H1 (cell line): Measurements from ENCODE around the gene DAND5. TPM values are rescaled to one million over a fixed set of nuclear protein-coding genes. Genes with fewer than 3 reads are reported as not detected.

Source experiments
- CTCF ChIA-PET: fragments of 300-600 bp; sonication (Branson Sonifier 250); formaldehyde crosslinking; loops from one replicate; lab custom pipeline; 2021; ENCODE audit not compliant: partially characterized antibody; lab: Charles Lee
- POLR2A ChIA-PET: fragments of 300-600 bp; sonication (Branson Sonifier 250); formaldehyde crosslinking; loops from one replicate; lab custom pipeline; 2021; ENCODE audit warnings: inconsistent platforms; ENCODE audit not compliant: partially characterized antibody; lab: Charles Lee
- DNase-seq, 2 experiments: peaks; one replicate each; pipeline versions ENCODE4 v3.0.0 to v3.0.0-alpha.2; 2010 to 2022; ENCODE audit warnings: low spot score in 2 of 2, low read depth in 1 of 2, mixed read lengths in 1 of 2
- FAIRE-seq: peaks from 2 replicates; lab custom pipeline; 2011; peaks lifted over from hg19 to GRCh38; lab: Jason Lieb, UNC
- H2AFZ ChIP-seq: 2 replicates; pipeline ENCODE4 v1.8.1; 2012; ENCODE audit warnings: low read length, inconsistent platforms
- H2AK5ac ChIP-seq: 2 replicates; pipeline ENCODE4 v1.6.1; 2013; ENCODE audit warnings: low read depth, low read length
- H2BK120ac ChIP-seq: replicated peaks from 2 replicates; pipeline ENCODE3; 2013; ENCODE audit warnings: low read depth, low read length, inconsistent platforms
- H2BK12ac ChIP-seq: 2 replicates; pipeline ENCODE4 v1.6.1; 2013; ENCODE audit warnings: low read depth, low read length
- H2BK15ac ChIP-seq: 2 replicates; pipeline ENCODE4 v1.6.1; 2013; ENCODE audit warnings: low read length
- H2BK20ac ChIP-seq: 2 replicates; pipeline ENCODE4 v1.6.1; 2013; ENCODE audit warnings: low read length
- H2BK5ac ChIP-seq: 2 replicates; pipeline ENCODE4 v1.6.1; 2013; ENCODE audit warnings: low read depth, low read length
- H3K14ac ChIP-seq: 2 replicates; pipeline ENCODE4 v1.6.1; 2013; ENCODE audit warnings: inconsistent platforms; ENCODE audit not compliant: insufficient read length
- H3K18ac ChIP-seq: 2 replicates; pipeline ENCODE4 v1.6.1; 2013; ENCODE audit warnings: low read length; ENCODE audit errors: extremely low read depth
- H3K23ac ChIP-seq: 2 replicates; pipeline ENCODE4 v1.6.1; 2013; ENCODE audit warnings: inconsistent platforms; ENCODE audit not compliant: insufficient read length
- H3K23me2 ChIP-seq: 2 replicates; pipeline ENCODE4 v1.6.1; 2013; ENCODE audit warnings: low read depth, low read length
- H3K27ac ChIP-seq: 2 replicates; pipeline ENCODE4 v1.6.1; 2011; ENCODE audit warnings: low read depth, low read length, inconsistent platforms
- H3K27me3 ChIP-seq, 4 experiments: replicated peaks in 1 of 4; 1 replicate in 1 of 4; 2 replicates in 3 of 4; pipeline versions ENCODE4 v1.6.1 to v1.8.1; 2011 to 2013; ENCODE audit warnings: low read length in 3 of 4, mild to moderate bottlenecking in 3 of 4, inconsistent platforms in 2 of 4, mixed read lengths in 2 of 4, moderate library complexity in 1 of 4; ENCODE audit not compliant: control insufficient read depth in 3 of 4, insufficient read depth in 3 of 4; ENCODE audit errors: extremely low read depth in 1 of 4
- H3K36me3 ChIP-seq, 4 experiments: 2 replicates each; pipeline versions ENCODE4 v1.6.1 to v1.8.1; 2011 to 2013; ENCODE audit warnings: mild to moderate bottlenecking in 4 of 4, low read length in 3 of 4, moderate library complexity in 2 of 4, control low read depth in 1 of 4, inconsistent platforms in 1 of 4; ENCODE audit not compliant: insufficient read depth in 4 of 4, control insufficient read depth in 2 of 4
- H3K4ac ChIP-seq: replicated peaks from 2 replicates; pipeline ENCODE3; 2013; ENCODE audit warnings: low read length, low read depth, mixed read lengths, inconsistent platforms; ENCODE audit not compliant: insufficient read length
- H3K4me1 ChIP-seq, 4 experiments: replicated peaks in 1 of 4; 1 replicate in 1 of 4; 2 replicates in 3 of 4; pipeline versions ENCODE4 v1.6.1 to v1.8.1; 2011 to 2013; ENCODE audit warnings: low read length in 3 of 4, inconsistent platforms in 2 of 4, mixed read lengths in 1 of 4; ENCODE audit not compliant: insufficient read depth in 4 of 4, control insufficient read depth in 3 of 4
- H3K4me2 ChIP-seq, 2 experiments: 2 replicates each; pipeline versions ENCODE4 v1.6.1 to v1.8.1; 2011 to 2013; ENCODE audit warnings: low read depth in 2 of 2, low read length in 2 of 2, control low read depth in 1 of 2, inconsistent platforms in 1 of 2, mild to moderate bottlenecking in 1 of 2; ENCODE audit not compliant: insufficient read depth in 1 of 2
- H3K4me3 ChIP-seq, 4 experiments: fragments of 200-600, 300-600 bp in 1 of 4; sonication (generic), shearing (Covaris generic), sonication (Bioruptor Twin) in 1 of 4; 2 replicates each; pipeline versions ENCODE4 v1.5.1 to v1.8.1; 2011 to 2016; ENCODE audit warnings: low read length in 4 of 4, low read depth in 3 of 4, control low read depth in 2 of 4, inconsistent platforms in 2 of 4, mild to moderate bottlenecking in 2 of 4, mixed read lengths in 1 of 4, moderate library complexity in 1 of 4; ENCODE audit not compliant: insufficient read depth in 2 of 4; ENCODE audit errors: extremely low read depth in 1 of 4
- H3K56ac ChIP-seq: replicated peaks from 2 replicates; pipeline ENCODE3; 2013; ENCODE audit warnings: low read depth, mild to moderate bottlenecking, mixed read lengths, low read length, inconsistent platforms; ENCODE audit not compliant: insufficient read length
- H3K79me1 ChIP-seq: 2 replicates; pipeline ENCODE4 v1.6.1; 2013; ENCODE audit warnings: low read depth, low read length, control low read depth
- H3K79me2 ChIP-seq, 2 experiments: 2 replicates each; pipeline versions ENCODE4 v1.6.1 to v1.8.1; 2012 to 2013; ENCODE audit warnings: low read length in 2 of 2, mild to moderate bottlenecking in 2 of 2, inconsistent platforms in 1 of 2; ENCODE audit not compliant: insufficient read depth in 2 of 2, control insufficient read depth in 1 of 2
- H3K9ac ChIP-seq, 4 experiments: replicated peaks in 1 of 4; 1 replicate in 1 of 4; 2 replicates in 3 of 4; pipeline versions ENCODE4 v1.6.1 to v1.8.1; 2011 to 2013; ENCODE audit warnings: low read depth in 3 of 4, low read length in 3 of 4, control low read depth in 2 of 4, mild to moderate bottlenecking in 2 of 4, moderate library complexity in 2 of 4, inconsistent platforms in 1 of 4; ENCODE audit errors: extremely low read depth in 1 of 4
- H3K9me3 ChIP-seq, 2 experiments: 2 replicates each; pipeline versions ENCODE4 v1.6.1 to v1.8.1; 2012 to 2013; ENCODE audit warnings: mild to moderate bottlenecking in 2 of 2, moderate library complexity in 2 of 2, control low read depth in 1 of 2, inconsistent platforms in 1 of 2, low read depth in 1 of 2, low read length in 1 of 2, mixed read lengths in 1 of 2; ENCODE audit not compliant: insufficient read depth in 2 of 2
- H4K20me1 ChIP-seq, 2 experiments: replicated peaks in 1 of 2; 2 replicates each; pipeline versions ENCODE3 to v1.8.1; 2011 to 2013; ENCODE audit warnings: inconsistent platforms in 2 of 2, low read length in 2 of 2, mild to moderate bottlenecking in 1 of 2; ENCODE audit not compliant: insufficient read depth in 2 of 2, control insufficient read depth in 1 of 2
- H4K5ac ChIP-seq: 2 replicates; pipeline ENCODE4 v1.6.1; 2013; ENCODE audit warnings: low read length, low read depth, mixed read lengths, inconsistent platforms; ENCODE audit not compliant: insufficient read length
- H4K8ac ChIP-seq: 2 replicates; pipeline ENCODE4 v1.8.0; 2013; ENCODE audit warnings: mild to moderate bottlenecking, moderate library complexity, low read length, inconsistent platforms; ENCODE audit not compliant: insufficient read depth; ENCODE audit errors: extremely low read depth
- H4K91ac ChIP-seq: replicated peaks from 2 replicates; pipeline ENCODE3; 2013; ENCODE audit warnings: low read length, mixed read lengths, inconsistent platforms; ENCODE audit not compliant: insufficient read length
- ATF3 ChIP-seq: IDR thresholded peaks from 2 replicates; pipeline ENCODE4 v1.6.1; 2011; ENCODE audit warnings: low read depth, mild to moderate bottlenecking, low read length; ENCODE audit not compliant: insufficient read depth
- CEBPB ChIP-seq: IDR thresholded peaks from 2 replicates; pipeline ENCODE4 v1.6.1; 2012; ENCODE audit warnings: low read depth, low read length
- CTBP2 ChIP-seq: IDR thresholded peaks from 2 replicates; pipeline ENCODE4 v1.7.0; 2011; ENCODE audit warnings: borderline replicate concordance, mild to moderate bottlenecking, moderate library complexity, mixed read lengths, low read length; ENCODE audit not compliant: insufficient read depth, insufficient read length
- E2F6 ChIP-seq: IDR thresholded peaks from 2 replicates; pipeline ENCODE4 v1.6.1; 2012; ENCODE audit warnings: inconsistent platforms
- JUN ChIP-seq: IDR thresholded peaks from 2 replicates; pipeline ENCODE4 v1.6.1; 2011; ENCODE audit warnings: low read depth, mild to moderate bottlenecking, improper control_type of control experiment, low read length
- KDM1A ChIP-seq: fragments of 200-600, 300-600 bp; sonication (generic); IDR thresholded peaks from 2 replicates; pipeline ENCODE4 v1.7.1; 2016; ENCODE audit warnings: mild to moderate bottlenecking, low read length, borderline replicate concordance
- MAX ChIP-seq: IDR thresholded peaks from 2 replicates; pipeline ENCODE4 v1.6.1; 2012; ENCODE audit warnings: inconsistent platforms
- RBBP5 ChIP-seq: IDR thresholded peaks from 2 replicates; pipeline ENCODE4 v1.7.1; 2012; ENCODE audit warnings: low read depth, mild to moderate bottlenecking, inconsistent platforms, low read length, moderate library complexity, borderline replicate concordance
- SIN3A ChIP-seq, 2 experiments: IDR thresholded peaks in 1 of 2; conservative IDR thresholded peaks in 1 of 2; 2 replicates each; pipeline ENCODE4 v1.6.1; 2011 to 2012; ENCODE audit warnings: low read length in 2 of 2, improper control_type of control experiment in 1 of 2, low read depth in 1 of 2, mild to moderate bottlenecking in 1 of 2
- SP4 ChIP-seq: IDR thresholded peaks from 2 replicates; pipeline ENCODE4 v1.6.1; 2012; ENCODE audit warnings: low read length, inconsistent platforms
- SRF ChIP-seq: IDR thresholded peaks from 2 replicates; pipeline ENCODE4 v1.6.1; 2011; ENCODE audit warnings: mild to moderate bottlenecking, low read depth, low read length, moderate library complexity
- TEAD4 ChIP-seq: IDR thresholded peaks from 2 replicates; pipeline ENCODE4 v1.6.1; 2012; ENCODE audit warnings: low read depth, low read length, inconsistent platforms, mixed read lengths
- WGBS, 2 experiments: shearing (Covaris generic) in 1 of 2; methylation state at CpG; one replicate each; pipeline versions ENCODE4 v1.1.6 to v1.1.7; 2013 to 2015; ENCODE audit warnings: low lambda C conversion rate in 2 of 2, mixed read lengths in 2 of 2, inconsistent platforms in 1 of 2, low coverage in 1 of 2, missing lambda C conversion rate in 1 of 2; ENCODE audit not compliant: insufficient replicate concordance in 2 of 2, insufficient coverage in 1 of 2, insufficient read length in 1 of 2; ENCODE audit errors: extremely low coverage in 1 of 2, missing lambda C conversion rate in 1 of 2; 5-methylcytosine and 5-hydroxymethylcytosine counted together
- polyA plus RNA-seq, 7 experiments: library from polyadenylated mRNA; depleted of rRNA in 3 of 7; stranded (reverse) in 5 of 7; unstranded in 2 of 7; fragments of >200 nt in 5 of 7; fragments of 200-250 nt in 2 of 7; gene quantifications; 1 replicate in 5 of 7; 2 replicates in 1 of 7; 4 replicates in 1 of 7; pipeline versions ENCODE4 v1.2.1 to v1.2.3, GENCODE V29; 2011 to 2013; ENCODE audit warnings: missing spikeins in 2 of 7, mixed read lengths in 2 of 7
- total RNA-seq: library from RNA; stranded (reverse); fragmentation: NEBNext Ultra II Directional; extraction: Animal tissue kit (Norgen Biotek cat#: 25700); gene quantifications from 2 replicates; pipeline ENCODE4 v1.2.1, GENCODE V29; 2021

DAND5 gene
- total and polyA plus RNA-seq, 2 of the 8 experiments (the other 6 are each of a cell fraction or from before 2014, with no cell fraction given), result 0.14 to 0.17 TPM

GRCh38 chr19:13004273-13004672 is 34.9 kb downstream of the DAND5 start:
- Histone ChIP-seq H3K27ac (no peak overlapping the region), H2BK15ac (no peak overlapping the region), H3K79me2 (no peaks in the 10 kb centered on the region), H2BK20ac (no peak overlapping the region; the same call in 1 of the 2 replicates), H3K4me1 (peaks cover 0 to 6% (median 0%) of the 10 kb centered on the region in 4 experiments; a peak in 1 of 7 replicates), H3K56ac (no peak overlapping the region), H2BK5ac (no peak overlapping the region), H3K4me2 (no peak overlapping the region), H3K4me3 (no peak overlapping the region), H4K8ac (no peak overlapping the region), H2AFZ (no peak overlapping the region), H4K20me1 (peaks cover 0 to 6% of the 10 kb centered on the region in 2 experiments), H2BK120ac (no peak overlapping the region), H4K91ac (no peak overlapping the region), H3K79me1 (no peaks in the 10 kb centered on the region), H3K36me3 (no peaks in the 10 kb centered on the region), H2AK5ac (no peak overlapping the region), H3K14ac (no peak overlapping the region), H3K9me3 (no peaks in the 10 kb centered on the region), H3K9ac (no peak overlapping the region), H3K23ac (no peak overlapping the region), H2BK12ac (no peak overlapping the region), H3K18ac (no peak overlapping the region), H4K5ac (no peak overlapping the region), H3K23me2 (no peaks in the 10 kb centered on the region), H3K27me3 (peaks cover 20 to 94% (median 75%) of the 10 kb centered on the region in 4 experiments), H3K4ac (no peak overlapping the region)
- ChIA-PET CTCF (interaction anchor here (0.6 to 12.9 kb wide), 15 partner anchors 10 to 332 kb away, joined by 3 to 175 read pairs (median 5); no protein-coding TSS in a partner anchor), POLR2A (interaction anchor here (0.9 to 1.0 kb wide), 2 partner anchors 12 to 87 kb away, joined by 3 to 4 read pairs; no protein-coding TSS in a partner anchor)
- WGBS, 2 experiments, result 76% methylated on average over 7 of the region's 7 CpGs; no CpG with 5 or more reads in 1 of the 2 experiments
- FAIRE-seq (no peak), DNase-seq (no peak)
- TF ChIP-seq E2F6, result no peak
- no peak for TF ChIP-seq TEAD4
- no peak for TF ChIP-seq KDM1A
- TF ChIP-seq RBBP5, result no peak
- no peak for TF ChIP-seq JUN
- no peak for TF ChIP-seq CEBPB
- no peak for TF ChIP-seq SRF
- no peak for TF ChIP-seq CTBP2
- TF ChIP-seq MAX, result no peak
- TF ChIP-seq SIN3A (conservative IDR thresholded peaks at IDR 0.05 in 1 of 2, IDR thresholded peaks at IDR 0.05 in 1 of 2; ENCODE audit: low read depth in 1 of 2, low read length in 2 of 2), result no peak
- TF ChIP-seq SP4, result no peak
- no peak for TF ChIP-seq ATF3
